B cell (primary cell): ENCODE measurements around the gene CHRNA1. TPM values are rescaled to one million over a fixed set of nuclear protein-coding genes. Genes with fewer than 3 reads are reported as not detected.

Source experiments
- ATAC-seq: fragments of 200-7000 bp; cut with Tn5 transposase; one replicate; pipeline ENCODE4 v1.10.0; 2021; ENCODE audit warnings: low read depth, mild to moderate bottlenecking, moderate number of reproducible peaks, moderate library complexity
- CTCF ChIA-PET: fragments of 350-600 bp; sonication (Branson Sonifier 250); formaldehyde crosslinking; loops from one replicate; lab custom pipeline; 2021; ENCODE audit warnings: antibody characterized with exemption, inconsistent platforms; lab: Charles Lee
- POLR2A ChIA-PET: fragments of 350-600 bp; sonication (Branson Sonifier 250); formaldehyde crosslinking; loops from one replicate; lab custom pipeline; 2021; ENCODE audit warnings: antibody characterized with exemption; lab: Charles Lee
- DNase-seq: peaks from one replicate; pipeline ENCODE4 v3.0.0; 2013
- H2AFZ ChIP-seq: 2 replicates; pipeline ENCODE4 v1.6.1; 2012; ENCODE audit warnings: mild to moderate bottlenecking, low read depth, low read length; ENCODE audit not compliant: insufficient read depth, poor library complexity, severe bottlenecking
- H3K27ac ChIP-seq, 2 donors: 1 replicate in 1 of 2; 2 replicates in 1 of 2; pipeline ENCODE4 v1.5.1; 2012 to 2013; ENCODE audit warnings: low read length in 2 of 2, mild to moderate bottlenecking in 2 of 2, moderate library complexity in 1 of 2
- H3K27me3 ChIP-seq, 4 experiments: fragments of 200-600 bp in 1 of 4; sonication (generic) in 1 of 4; replicated peaks in 1 of 4; 1 replicate in 2 of 4; 2 replicates in 2 of 4; pipeline versions ENCODE4 v1.6.1 to v1.7.0; 2013 to 2016; ENCODE audit warnings: low read length in 3 of 4, mild to moderate bottlenecking in 2 of 4, mixed read lengths in 1 of 4, moderate library complexity in 1 of 4; ENCODE audit not compliant: insufficient read depth in 4 of 4, control insufficient read depth in 3 of 4; ENCODE audit errors: control extremely low read depth in 1 of 4
- H3K36me3 ChIP-seq, 2 experiments: replicated peaks in 1 of 2; 1 replicate in 1 of 2; 2 replicates in 1 of 2; pipeline versions ENCODE4 v1.6.1 to v1.7.1; 2013; ENCODE audit warnings: low read length in 1 of 2; ENCODE audit not compliant: insufficient read depth in 2 of 2, control insufficient read depth in 1 of 2; ENCODE audit errors: control extremely low read depth in 1 of 2, extremely low read depth in 1 of 2
- H3K4me1 ChIP-seq, 2 donors: fragments of 200-600 bp in 1 of 2; sonication (generic) in 1 of 2; 1 replicate in 1 of 2; 2 replicates in 1 of 2; pipeline versions ENCODE4 v1.5.1 to v1.6.1; 2013 to 2017; ENCODE audit warnings: low read length in 2 of 2; ENCODE audit not compliant: control insufficient read depth in 2 of 2, insufficient read depth in 2 of 2
- H3K4me2 ChIP-seq: replicated peaks from 2 replicates; pipeline ENCODE3; 2012; ENCODE audit warnings: mild to moderate bottlenecking, low read depth, low read length; ENCODE audit not compliant: poor library complexity, severe bottlenecking
- H3K4me3 ChIP-seq, 5 experiments: fragments of 200-600 bp in 1 of 5; sonication (generic) in 1 of 5; 1 replicate in 3 of 5; 2 replicates in 2 of 5; pipeline versions ENCODE4 v1.5.1 to v1.7.0; 2011 to 2016; ENCODE audit warnings: low read length in 4 of 5, mild to moderate bottlenecking in 4 of 5, low read depth in 2 of 5, control low read depth in 1 of 5, moderate library complexity in 1 of 5; ENCODE audit not compliant: insufficient read depth in 1 of 5; ENCODE audit errors: control extremely low read depth in 1 of 5, extremely low read depth in 1 of 5
- H3K79me2 ChIP-seq: fragments of 200-600 bp; sonication (generic); one replicate; pipeline ENCODE4 v1.6.0; 2016; ENCODE audit warnings: low read length; ENCODE audit not compliant: control insufficient read depth, insufficient read depth
- H3K9ac ChIP-seq: fragments of 200-600 bp; sonication (generic); 2 replicates; pipeline ENCODE4 v1.6.1; 2017; ENCODE audit warnings: mild to moderate bottlenecking, low read length, moderate library complexity
- H3K9me3 ChIP-seq, 3 donors: one replicate each; pipeline versions ENCODE4 v1.6.1 to v1.7.1; 2013; ENCODE audit warnings: low read length in 2 of 3; ENCODE audit not compliant: control insufficient read depth in 2 of 3, insufficient read depth in 1 of 3; ENCODE audit errors: control extremely low read depth in 1 of 3
- H4K20me1 ChIP-seq: 2 replicates; pipeline ENCODE4 v1.6.0; 2012; ENCODE audit warnings: mild to moderate bottlenecking, low read length; ENCODE audit not compliant: insufficient read depth, control insufficient read depth, poor library complexity, severe bottlenecking
- H3K27ac Mint-ChIP-seq: one replicate; pipeline ENCODE4 v1.8.0; 2021; ENCODE audit warnings: mixed read lengths
- H3K27me3 Mint-ChIP-seq: one replicate; pipeline ENCODE4 v1.8.0; 2021; ENCODE audit warnings: mixed read lengths
- H3K4me1 Mint-ChIP-seq: one replicate; pipeline ENCODE4 v1.8.0; 2021; ENCODE audit warnings: mixed read lengths
- H3K4me3 Mint-ChIP-seq: one replicate; pipeline ENCODE4 v1.8.0; 2021; ENCODE audit warnings: mixed read lengths
- H3K9me3 Mint-ChIP-seq: one replicate; pipeline ENCODE4 v1.8.0; 2022; ENCODE audit warnings: mixed read lengths; ENCODE audit not compliant: insufficient read depth
- EZH2 ChIP-seq: IDR thresholded peaks from 2 replicates; pipeline ENCODE4 v1.6.1; 2012; ENCODE audit warnings: borderline replicate concordance, low read depth, mild to moderate bottlenecking, moderate library complexity, low read length; ENCODE audit not compliant: insufficient read depth, poor library complexity, severe bottlenecking
- WGBS: methylation state at CpG from one replicate; pipeline ENCODE4 v1.1.5; 2013; ENCODE audit warnings: missing lambda C conversion rate; ENCODE audit not compliant: insufficient coverage; 5-methylcytosine and 5-hydroxymethylcytosine counted together
- intact Hi-C: fragments of 100-400 bp; cut with micrococcal nuclease; formaldehyde crosslinking; loops from one replicate; pipeline ENCODE4 v1.10.0; 2022
- polyA plus RNA-seq: library from polyadenylated mRNA; depleted of rRNA; stranded (reverse); fragments of >200 nt; gene quantifications from 2 replicates; pipeline ENCODE4 v1.2.3, GENCODE V29; 2012
- total RNA-seq, 2 donors: library from RNA; stranded (reverse); fragments of 120-200 nt in 1 of 2; gene quantifications; 1 replicate in 1 of 2; 2 replicates in 1 of 2; pipeline versions ENCODE4 v1.2.3 to v1.2.4, GENCODE V29; 2013 to 2022
- TF ChIP-seq, protein P1 (sequence below): fragments of 200-600 bp; IDR thresholded peaks from one replicate; pipeline ENCODE4 v1.8.0; 2022; ENCODE audit warnings: antibody characterized with exemption, mild to moderate bottlenecking

CHRNA1 gene
- total and polyA plus RNA-seq, 2 donors (not counting 1 experiment from before 2014, with no cell fraction given), result 0.20 to 0.22 TPM

DNA sequence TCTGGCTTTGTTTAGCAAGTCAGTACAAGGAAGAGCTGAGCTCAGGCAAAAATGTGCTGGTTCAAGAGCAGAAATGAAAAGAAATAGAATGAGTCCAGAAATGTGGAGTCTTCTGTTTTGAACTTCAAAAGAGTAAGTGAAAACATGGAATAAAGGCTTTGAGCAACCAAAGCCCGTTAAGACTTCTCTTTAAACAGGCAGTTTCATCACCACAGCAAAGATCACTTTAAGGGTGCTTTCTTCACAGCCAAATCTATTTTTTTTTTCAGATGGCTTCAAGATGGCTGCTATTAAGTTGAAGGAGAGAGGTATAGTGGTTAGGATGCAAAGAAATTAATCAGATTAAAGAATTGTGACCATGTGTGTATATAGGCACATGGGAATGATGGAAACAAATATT, 2.0 kb upstream of the CHRNA1 start:
- ATAC-seq, result no peak
- Mint-ChIP-seq H3K27me3 (peaks cover 23% of the 10 kb centered on the region), H3K4me1 (peaks cover 5% of the 10 kb centered on the region), H3K27ac (no peak overlapping the region), H3K4me3 (no peak overlapping the region), H3K9me3 (no peaks in the 10 kb centered on the region)
- TF ChIP-seq, protein P1, sequence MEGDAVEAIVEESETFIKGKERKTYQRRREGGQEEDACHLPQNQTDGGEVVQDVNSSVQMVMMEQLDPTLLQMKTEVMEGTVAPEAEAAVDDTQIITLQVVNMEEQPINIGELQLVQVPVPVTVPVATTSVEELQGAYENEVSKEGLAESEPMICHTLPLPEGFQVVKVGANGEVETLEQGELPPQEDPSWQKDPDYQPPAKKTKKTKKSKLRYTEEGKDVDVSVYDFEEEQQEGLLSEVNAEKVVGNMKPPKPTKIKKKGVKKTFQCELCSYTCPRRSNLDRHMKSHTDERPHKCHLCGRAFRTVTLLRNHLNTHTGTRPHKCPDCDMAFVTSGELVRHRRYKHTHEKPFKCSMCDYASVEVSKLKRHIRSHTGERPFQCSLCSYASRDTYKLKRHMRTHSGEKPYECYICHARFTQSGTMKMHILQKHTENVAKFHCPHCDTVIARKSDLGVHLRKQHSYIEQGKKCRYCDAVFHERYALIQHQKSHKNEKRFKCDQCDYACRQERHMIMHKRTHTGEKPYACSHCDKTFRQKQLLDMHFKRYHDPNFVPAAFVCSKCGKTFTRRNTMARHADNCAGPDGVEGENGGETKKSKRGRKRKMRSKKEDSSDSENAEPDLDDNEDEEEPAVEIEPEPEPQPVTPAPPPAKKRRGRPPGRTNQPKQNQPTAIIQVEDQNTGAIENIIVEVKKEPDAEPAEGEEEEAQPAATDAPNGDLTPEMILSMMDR, result no peak
- no peak for TF ChIP-seq EZH2
- no peaks in the 10 kb centered on the region for H3K36me3 ChIP-seq
- H3K9ac ChIP-seq, result no peak overlapping the region
- no peak overlapping the region for H3K4me3 ChIP-seq
- no peak overlapping the region for H3K4me2 ChIP-seq
- POLR2A ChIA-PET, result no interaction called here
- peaks cover 0 to 2% (median 0%) of the 10 kb centered on the region in 3 donors for H3K9me3 ChIP-seq
- no peaks in the 10 kb centered on the region for H4K20me1 ChIP-seq
- H3K27me3 ChIP-seq, result peaks cover 0 to 24% (median 6%) of the 10 kb centered on the region in 4 experiments
- intact Hi-C loops, result no loop called here
- H3K4me1 ChIP-seq, result no peaks in the 10 kb centered on the region
- H3K27ac ChIP-seq, result no peak overlapping the region
- WGBS, result no CpG with 5 or more reads among the region's 1 CpG
- CTCF ChIA-PET, result interaction anchor here (1.8 kb wide), 1 partner anchor 66 kb away, joined by 3 read pairs; no protein-coding TSS in a partner anchor
- H3K79me2 ChIP-seq, result no peaks in the 10 kb centered on the region
- DNase-seq, result no peak
- H2AFZ ChIP-seq, result no peak overlapping the region

GRCh38 chr2:174765576-174765975, 1.3 kb upstream of the CHRNA1 start:
- H3K4me2 ChIP-seq, result no peak overlapping the region
- H3K9me3 ChIP-seq, result peaks cover 0 to 2% (median 0%) of the 10 kb centered on the region in 3 donors
- no peaks in the 10 kb centered on the region for H4K20me1 ChIP-seq
- H3K79me2 ChIP-seq, result no peaks in the 10 kb centered on the region
- DNase-seq (no peak), ATAC-seq (no peak)
- Mint-ChIP-seq H3K27me3 (peaks cover 24% of the 10 kb centered on the region), H3K4me1 (peaks cover 5% of the 10 kb centered on the region), H3K4me3 (no peak overlapping the region), H3K27ac (no peak overlapping the region), H3K9me3 (no peaks in the 10 kb centered on the region)
- ChIA-PET CTCF (interaction anchor here (0.7 to 3.0 kb wide), 3 partner anchors 16 to 68 kb away, joined by 3 to 11 read pairs (median 3); no protein-coding TSS in a partner anchor), POLR2A (no interaction called here)
- H3K27ac ChIP-seq, result no peak overlapping the region
- H3K9ac ChIP-seq, result no peak overlapping the region
- H3K27me3 ChIP-seq, result peaks cover 0 to 24% (median 6%) of the 10 kb centered on the region in 4 experiments
- TF ChIP-seq EZH2, result no peak
- TF ChIP-seq, protein P1, result no peak
- no CpG with 5 or more reads among the region's 4 CpGs for WGBS
- no peak overlapping the region for H3K4me3 ChIP-seq
- H3K4me1 ChIP-seq, result no peaks in the 10 kb centered on the region
- no peak overlapping the region for H2AFZ ChIP-seq
- H3K36me3 ChIP-seq, result no peaks in the 10 kb centered on the region
- intact Hi-C loops, result no loop called here
